Adrenal gland (tissue), 12 donors: ENCODE results near the gene AADAC. TPM values are rescaled to one million over a fixed set of nuclear protein-coding genes. Genes with fewer than 3 reads are reported as not detected.
A peak's percentile ranks its signal among the peaks of the same experiment; 100 is the strongest.

Experiments used
- DNase-seq, 7 donors: peaks; one replicate each; pipeline ENCODE4 v3.0.0-alpha.2; 2019 to 2020
- H3K27ac ChIP-seq, 5 donors: fragments of 200-600 bp; sonication (generic) in 4 of 5; 1 replicate in 3 of 5; 2 replicates in 2 of 5; pipeline versions ENCODE4 v1.5.1 to v1.8.0; 2016 to 2020; ENCODE audit warnings: mild to moderate bottlenecking in 1 of 5
- H3K27me3 ChIP-seq: fragments of 200-600 bp; 2 replicates; pipeline ENCODE4 v1.8.0; 2021
- H3K36me3 ChIP-seq, 2 donors: fragments of 200-600 bp; replicated peaks in 1 of 2; 1 replicate in 1 of 2; 2 replicates in 1 of 2; pipeline versions ENCODE4 v1.5.1 to v1.8.0; 2018 to 2022
- H3K4me1 ChIP-seq, 2 donors: fragments of 200-600 bp; replicated peaks in 1 of 2; 1 replicate in 1 of 2; 2 replicates in 1 of 2; pipeline versions ENCODE4 v1.5.1 to v1.8.0; 2018 to 2021
- H3K4me3 ChIP-seq, 4 donors: fragments of 200-600 bp; sonication (generic) in 3 of 4; one replicate each; pipeline ENCODE4 v1.5.1; 2016 to 2018
- H3K9me3 ChIP-seq, 3 donors: fragments of 200-600 bp; sonication (generic) in 1 of 3; replicated peaks in 1 of 3; 1 replicate in 2 of 3; 2 replicates in 1 of 3; pipeline versions ENCODE4 v1.5.1 to v1.8.0; 2016 to 2021
- CTCF ChIP-seq, 6 experiments: fragments of 450-650 bp in 4 of 6; fragments of 200-600 bp in 2 of 6; sonication (generic) in 1 of 6; IDR thresholded peaks; 1 replicate in 5 of 6; 2 replicates in 1 of 6; pipeline versions ENCODE4 v1.5.1 to v1.8.0; 2016 to 2021; ENCODE audit warnings: antibody characterized with exemption in 6 of 6, mild to moderate bottlenecking in 2 of 6, moderate library complexity in 1 of 6
- POLR2A ChIP-seq, 2 donors: fragments of 450-650 bp; IDR thresholded peaks; one replicate each; pipeline ENCODE4 v1.6.1; 2017; ENCODE audit warnings: antibody characterized with exemption in 2 of 2, mild to moderate bottlenecking in 2 of 2, moderate library complexity in 1 of 2
- WGBS, 4 donors: extraction: QIAGEN DNeasy Blood & Tissue Kit in 2 of 4; methylation state at CpG; one replicate each; pipeline versions ENCODE4 v1.1.5 to v1.1.7; 2013 to 2017; 5-methylcytosine and 5-hydroxymethylcytosine counted together
- intact Hi-C, 2 donors: fragments of 100-400 bp; cut with DNase I; formaldehyde crosslinking; loops; one replicate each; pipeline versions ENCODE4 v1.14.1 to v1.15.0; 2022 to 2023
- polyA plus RNA-seq, 3 donors: library from polyadenylated mRNA; stranded (reverse); fragments of 200-250 nt in 2 of 3; fragments of 350-450 nt in 1 of 3; fragmentation: Illumina TruSeq in 1 of 3; extraction: RNeasy Lipid Tissue Mini Kit (QIAGEN cat#74804) in 1 of 3; gene quantifications; one replicate each; pipeline ENCODE4 v1.2.3, GENCODE V29; 2013 to 2014
- total RNA-seq, 9 donors: library from RNA; depleted of rRNA in 4 of 9; stranded (reverse); fragments of >200 nt in 4 of 9; fragments of 120-200 nt in 1 of 9; fragmentation: NEBNext Ultra II Directional in 1 of 9; extraction: Animal tissue kit (Norgen Biotek cat#: 25700) in 1 of 9; gene quantifications; one replicate each; pipeline versions ENCODE4 v1.1.0 to v1.2.4, GENCODE V29; 2013 to 2023
- donor health status: healthy with polysubstance abuse.
- donor health status: Bipolar disorder and iron deficiency.
- donor health status: DM: yes; HTN: yes; CAD: no.
- donor health status: DM: no; HTN: no; CAD: no.
- donor health status: DM: no; HTN: no; CAD: no.
- donor health status: DM: yes; HTN: yes; CAD: no.

AADAC gene
- total and polyA plus RNA-seq, 12 donors: 26.9 to 1,013 (median 227) TPM

GRCh38 chr3:151768393-151768930 lies 45.5 kb upstream of the AADAC start:
- 50 to 100% (median 97%) methylated on average over 1 of the region's 1 CpG for WGBS, 4 donors
- TF ChIP-seq POLR2A (IDR thresholded peaks at IDR 0.05) (no peak), CTCF (IDR thresholded peaks at IDR 0.05) (no peak)
- no peaks in the 10 kb centered on the region for H3K27me3 ChIP-seq
- H3K4me1 ChIP-seq: peaks cover 22 to 39% of the 10 kb centered on the region in 2 donors
- no peak for DNase-seq
- intact Hi-C loops: no loop called here
- no peak overlapping the region for H3K27ac ChIP-seq
- no peaks in the 10 kb centered on the region for H3K36me3 ChIP-seq
- no peaks in the 10 kb centered on the region for H3K9me3 ChIP-seq
- H3K4me3 ChIP-seq: no peak overlapping the region

GRCh38 chr3:151769175-151769574 lies 44.7 kb upstream of the AADAC start:
- Histone ChIP-seq H3K4me3 (no peak overlapping the region), H3K27ac (no peak overlapping the region), H3K36me3 (no peaks in the 10 kb centered on the region), H3K4me1 (peaks cover 22 to 39% of the 10 kb centered on the region in 2 donors), H3K27me3 (no peaks in the 10 kb centered on the region), H3K9me3 (no peaks in the 10 kb centered on the region)
- intact Hi-C loops: no loop called here
- 75 to 85% (median 80%) methylated on average over 2 of the region's 2 CpGs for WGBS, 4 donors
- TF ChIP-seq POLR2A (IDR thresholded peaks at IDR 0.05): no peak
- no peak for TF ChIP-seq CTCF (IDR thresholded peaks at IDR 0.05)
- DNase-seq: no peak

GRCh38 chr3:151770956-151771355 lies 43.0 kb upstream of the AADAC start:
- Histone ChIP-seq H3K9me3 (no peaks in the 10 kb centered on the region), H3K36me3 (no peaks in the 10 kb centered on the region), H3K4me3 (peak overlapping the region in 1 of 4 donors; percentile 4), H3K4me1 (peaks cover 22 to 44% of the 10 kb centered on the region in 2 donors), H3K27ac (peak overlapping the region; percentile 29 to 80 (median 61)), H3K27me3 (no peaks in the 10 kb centered on the region)
- 8 to 38% (median 22%) methylated on average over 4 of the region's 4 CpGs for WGBS, 4 donors
- TF ChIP-seq CTCF (IDR thresholded peaks at IDR 0.05) (no peak), POLR2A (IDR thresholded peaks at IDR 0.05) (no peak)
- peak; percentile 40 to 75 (median 67) for DNase-seq
- intact Hi-C loops: no loop called here

GRCh38 chr3:151772825-151773480 lies 41.0 kb upstream of the AADAC start:
- no peak overlapping the region for H3K4me3 ChIP-seq
- H3K9me3 ChIP-seq: no peaks in the 10 kb centered on the region
- no peak for TF ChIP-seq POLR2A (IDR thresholded peaks at IDR 0.05)
- no peaks in the 10 kb centered on the region for H3K27me3 ChIP-seq
- intact Hi-C loops: no loop called here
- H3K27ac ChIP-seq: no peak overlapping the region
- DNase-seq: no peak
- WGBS, 4 donors: 90 to 92% (median 91%) methylated on average over 4 of the region's 4 CpGs
- H3K4me1 ChIP-seq: peaks cover 17 to 34% of the 10 kb centered on the region in 2 donors
- no peaks in the 10 kb centered on the region for H3K36me3 ChIP-seq

GRCh38 chr3:151774235-151774634 lies 39.7 kb upstream of the AADAC start:
- H3K36me3 ChIP-seq: no peaks in the 10 kb centered on the region
- 89 to 100% (median 93%) methylated on average over 1 of the region's 1 CpG for WGBS, 4 donors

More at GRCh38 chr3:151774235-151774634, 39.7 kb upstream of the AADAC start:
- TF ChIP-seq CTCF (IDR thresholded peaks at IDR 0.05) (no peak), POLR2A (IDR thresholded peaks at IDR 0.05) (no peak)
- Histone ChIP-seq H3K27ac (no peak overlapping the region), H3K4me1 (peaks cover 17 to 34% of the 10 kb centered on the region in 2 donors), H3K9me3 (no peaks in the 10 kb centered on the region), H3K4me3 (no peak overlapping the region), H3K27me3 (no peaks in the 10 kb centered on the region)
- no peak for DNase-seq
- intact Hi-C loops: no loop called here
